HL-60 (cell line): Measurements from ENCODE around the gene RUNX2.

ENCODE experiments used
- DNase-seq, 2 experiments: peaks; one replicate each; pipeline ENCODE4 v3.0.0-alpha.2; 2010 to 2020; ENCODE audit warnings: low read depth in 1 of 2, low spot score in 1 of 2
- H3K27ac ChIP-seq: fragments of 250-450 bp; sonication (Bioruptor Pico); replicated peaks from 2 replicates; pipeline ENCODE4 v1.5.1; 2020; ENCODE audit warnings: mild to moderate bottlenecking, moderate library complexity
- H3K27me3 ChIP-seq: fragments of 250-450 bp; sonication (Bioruptor Pico); 2 replicates; pipeline ENCODE4 v1.5.1; 2021; ENCODE audit warnings: mild to moderate bottlenecking, moderate library complexity; ENCODE audit not compliant: insufficient read depth, poor library complexity, severe bottlenecking
- H3K4me3 ChIP-seq: replicated peaks from 2 replicates; pipeline ENCODE4 v1.5.1; 2011; ENCODE audit warnings: mild to moderate bottlenecking, control low read depth, low read length; ENCODE audit not compliant: insufficient read depth
- GABPA ChIP-seq: IDR thresholded peaks from 2 replicates; pipeline ENCODE4 v1.6.1; 2012; ENCODE audit warnings: low read depth
- POLR2AphosphoS5 ChIP-seq: IDR thresholded peaks from 2 replicates; pipeline ENCODE4 v1.6.1; 2012; ENCODE audit warnings: low read depth
- REST ChIP-seq: IDR thresholded peaks from 2 replicates; pipeline ENCODE4 v1.6.1; 2012; ENCODE audit warnings: low read depth; ENCODE audit not compliant: insufficient replicate concordance
- SPI1 ChIP-seq: IDR thresholded peaks from 2 replicates; pipeline ENCODE4 v1.6.1; 2012; ENCODE audit warnings: low read depth, mild to moderate bottlenecking, borderline replicate concordance
- TF ChIP-seq, protein P1 (sequence below): IDR thresholded peaks from one replicate; pipeline ENCODE4 v1.5.1; 2011; ENCODE audit warnings: low read length, control low read depth, inconsistent platforms; ENCODE audit not compliant: insufficient read depth

The RUNX2 gene

GRCh38 chr6:45569210-45569945, 241.2 kb downstream of the RUNX2 start:
- Histone ChIP-seq H3K27ac (no peak overlapping the region), H3K27me3 (no peaks in the 10 kb centered on the region), H3K4me3 (no peak overlapping the region)
- TF ChIP-seq POLR2AphosphoS5: no peak
- TF ChIP-seq, protein P1, sequence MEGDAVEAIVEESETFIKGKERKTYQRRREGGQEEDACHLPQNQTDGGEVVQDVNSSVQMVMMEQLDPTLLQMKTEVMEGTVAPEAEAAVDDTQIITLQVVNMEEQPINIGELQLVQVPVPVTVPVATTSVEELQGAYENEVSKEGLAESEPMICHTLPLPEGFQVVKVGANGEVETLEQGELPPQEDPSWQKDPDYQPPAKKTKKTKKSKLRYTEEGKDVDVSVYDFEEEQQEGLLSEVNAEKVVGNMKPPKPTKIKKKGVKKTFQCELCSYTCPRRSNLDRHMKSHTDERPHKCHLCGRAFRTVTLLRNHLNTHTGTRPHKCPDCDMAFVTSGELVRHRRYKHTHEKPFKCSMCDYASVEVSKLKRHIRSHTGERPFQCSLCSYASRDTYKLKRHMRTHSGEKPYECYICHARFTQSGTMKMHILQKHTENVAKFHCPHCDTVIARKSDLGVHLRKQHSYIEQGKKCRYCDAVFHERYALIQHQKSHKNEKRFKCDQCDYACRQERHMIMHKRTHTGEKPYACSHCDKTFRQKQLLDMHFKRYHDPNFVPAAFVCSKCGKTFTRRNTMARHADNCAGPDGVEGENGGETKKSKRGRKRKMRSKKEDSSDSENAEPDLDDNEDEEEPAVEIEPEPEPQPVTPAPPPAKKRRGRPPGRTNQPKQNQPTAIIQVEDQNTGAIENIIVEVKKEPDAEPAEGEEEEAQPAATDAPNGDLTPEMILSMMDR: no peak
- no peak for TF ChIP-seq REST
- no peak for TF ChIP-seq GABPA
- TF ChIP-seq SPI1: no peak
- DNase-seq: no peak

DNA sequence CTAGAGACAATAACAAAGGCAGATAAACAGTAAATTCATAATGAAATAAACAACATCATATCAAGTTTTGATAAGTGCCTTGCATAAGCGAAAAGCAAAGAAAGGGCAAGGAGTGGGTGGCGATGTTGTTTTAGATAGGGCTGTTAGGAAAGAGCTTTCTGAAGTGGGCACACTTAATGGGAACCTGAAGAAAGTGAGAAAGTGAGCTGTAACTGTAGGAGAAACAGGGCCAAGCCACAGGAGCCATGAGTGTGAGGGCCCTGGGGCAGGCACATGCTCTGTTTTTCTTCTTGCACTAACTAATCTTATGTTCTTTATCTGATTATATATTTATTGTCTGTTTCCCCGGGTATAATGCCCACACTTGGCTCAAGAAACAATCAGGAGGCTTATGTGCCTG, 243.0 kb downstream of the RUNX2 start:
- H3K4me3 ChIP-seq: no peak overlapping the region
- TF ChIP-seq GABPA (no peak), SPI1 (no peak), REST (no peak), POLR2AphosphoS5 (no peak)
- TF ChIP-seq, protein P1: no peak
- no peak overlapping the region for H3K27ac ChIP-seq
- H3K27me3 ChIP-seq: no peaks in the 10 kb centered on the region
- no peak for DNase-seq

DNA sequence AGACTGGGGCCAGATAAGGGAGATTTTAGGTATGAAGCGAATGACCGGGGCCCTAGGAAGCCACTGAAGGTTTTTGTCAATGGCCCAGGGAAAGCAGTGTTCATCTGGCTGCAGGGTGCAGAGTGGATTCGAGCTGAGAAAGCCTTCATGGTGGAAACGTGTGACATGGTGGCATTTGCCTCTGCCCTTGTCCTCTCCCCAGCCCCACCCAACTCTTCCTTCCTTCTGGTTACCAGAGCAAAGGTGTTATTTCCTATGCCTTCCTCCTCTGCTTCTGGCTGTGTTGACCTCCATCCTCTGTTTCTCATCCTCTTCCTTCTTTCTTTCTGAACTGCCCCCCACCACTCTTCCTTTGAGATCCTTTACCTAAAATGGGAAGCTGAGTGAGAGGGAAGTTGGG, 244.7 kb downstream of the RUNX2 start:
- TF ChIP-seq REST (no peak), SPI1 (no peak), GABPA (no peak), POLR2AphosphoS5 (no peak)
- TF ChIP-seq, protein P1: no peak
- Histone ChIP-seq H3K27me3 (no peaks in the 10 kb centered on the region), H3K4me3 (no peak overlapping the region), H3K27ac (no peak overlapping the region)
- no peak for DNase-seq
